HG02884 (cell line): Measurements from ENCODE around the gene TRABD.
A peak's percentile ranks its signal among the peaks of the same experiment; 100 is the strongest.
"Not testable (repeated sequence)": the region's sequence is repeated elsewhere in the genome, so short reads cannot be mapped to it uniquely, and the experiment has no call there.

ENCODE experiments used
- ATAC-seq: cut with Tn5 transposase; IDR thresholded peaks from one replicate; pipeline ENCODE4 v1.9.1; 2021; ENCODE audit warnings: mild to moderate bottlenecking, moderate library complexity; ENCODE audit not compliant: unreplicated experiment

TRABD gene

DNA sequence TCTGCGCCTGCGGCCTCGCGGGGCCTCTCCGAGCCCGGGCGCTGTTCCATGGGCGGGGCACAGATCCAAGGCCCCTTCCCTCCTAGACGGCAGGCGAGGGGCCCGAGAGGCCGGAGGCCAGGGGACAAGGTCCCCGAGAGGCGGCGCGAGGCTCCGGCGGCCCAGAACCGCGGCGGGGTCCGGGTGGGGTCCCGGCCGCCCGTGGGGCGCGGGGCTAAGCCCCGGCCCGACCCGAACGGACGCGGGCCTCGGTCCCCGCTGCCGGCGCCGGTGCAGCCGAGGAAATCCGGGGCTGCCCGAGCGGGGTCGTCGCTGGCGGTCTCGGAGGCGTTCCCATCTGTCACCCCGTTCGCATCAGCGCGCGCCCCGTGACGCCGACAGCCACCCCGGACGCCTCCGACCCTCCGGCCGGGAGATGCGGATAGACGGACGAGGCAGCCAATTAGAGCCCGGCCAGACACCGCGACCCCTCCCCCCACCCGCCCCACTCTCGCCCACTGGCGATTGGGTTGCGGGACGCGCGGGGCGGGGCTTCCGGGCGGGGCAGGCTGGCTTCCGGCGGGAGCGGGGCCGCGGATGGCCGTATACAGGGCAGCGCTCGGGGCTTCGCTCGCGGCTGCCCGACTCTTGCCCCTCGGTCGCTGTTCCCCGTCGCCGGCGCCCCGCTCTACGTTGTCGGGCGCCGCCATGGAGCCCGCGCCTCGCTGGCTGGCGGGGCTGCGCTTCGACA is 14.9 kb downstream of the TRABD start, which contains the start of gene SELENOO:
Gene SELENOO, plus strand, starts transcription at position 551 of the 730 bp plus-strand sequence. Its CDS starts 26 bp downstream, at position 577.
- peak; percentile 73 for ATAC-seq

DNA sequence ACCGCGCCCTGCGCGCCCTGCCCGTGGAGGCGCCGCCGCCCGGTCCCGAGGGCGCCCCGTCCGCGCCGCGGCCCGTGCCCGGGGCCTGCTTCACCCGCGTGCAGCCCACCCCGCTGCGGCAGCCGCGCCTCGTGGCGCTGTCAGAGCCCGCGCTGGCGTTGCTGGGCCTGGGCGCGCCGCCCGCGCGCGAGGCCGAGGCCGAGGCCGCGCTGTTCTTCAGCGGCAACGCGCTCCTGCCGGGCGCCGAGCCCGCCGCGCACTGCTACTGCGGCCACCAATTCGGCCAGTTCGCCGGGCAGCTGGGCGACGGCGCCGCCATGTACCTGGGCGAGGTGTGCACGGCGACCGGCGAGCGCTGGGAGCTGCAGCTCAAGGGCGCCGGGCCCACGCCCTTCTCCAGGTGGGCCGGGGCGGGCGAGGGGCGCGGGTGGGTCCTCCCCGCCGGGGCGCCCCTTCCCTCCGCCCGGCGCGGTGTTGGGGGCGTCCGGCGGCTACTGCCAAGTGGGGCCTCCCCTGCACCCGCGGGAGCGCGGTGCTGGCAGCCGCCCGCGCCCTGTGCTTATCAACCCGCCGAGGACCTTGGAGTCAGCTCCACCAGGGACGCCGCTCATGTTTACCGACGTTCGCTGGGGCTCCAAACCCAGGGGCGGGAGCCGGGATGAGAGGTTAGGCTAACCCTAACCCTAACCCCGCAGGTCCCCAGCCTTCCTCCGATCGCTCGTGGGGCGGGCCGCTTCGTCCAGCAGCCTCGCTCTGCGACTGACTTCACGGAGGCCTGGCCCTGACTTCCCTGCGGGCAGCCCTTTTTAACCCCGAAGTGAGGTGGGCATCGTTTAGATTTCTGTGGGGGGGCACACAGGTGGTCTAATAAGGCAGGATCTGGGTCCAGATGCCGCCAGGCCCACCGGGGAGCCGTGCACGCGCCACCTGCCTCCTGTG is 15.7 kb downstream of the TRABD start:
- ATAC-seq, result peak; percentile 20

DNA sequence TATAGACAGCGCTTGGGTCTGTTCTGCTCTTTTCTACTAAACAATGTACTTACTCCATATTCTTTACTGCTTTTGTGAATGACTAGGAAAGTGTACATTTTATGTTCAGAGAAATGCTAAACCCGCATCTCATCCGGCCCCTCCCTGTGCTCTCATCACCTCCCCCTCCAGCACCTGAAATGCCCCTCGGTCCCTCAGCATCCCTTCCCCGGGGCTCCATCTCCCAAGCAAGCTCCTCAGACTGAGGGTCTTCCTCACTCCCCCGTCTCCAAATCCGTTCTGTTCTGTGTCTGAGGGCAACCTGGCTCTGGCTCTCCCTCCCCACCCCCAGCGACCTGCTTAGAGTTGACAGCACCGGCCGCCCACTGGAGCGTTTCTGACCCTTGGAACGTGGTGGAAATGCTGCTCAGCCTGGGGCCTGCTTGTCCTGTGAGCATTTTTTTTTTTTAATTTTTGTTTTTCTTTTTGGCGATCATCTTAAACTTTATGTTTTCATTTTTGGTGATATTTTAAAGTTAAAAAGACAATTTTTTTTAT is 16.5 kb downstream of the TRABD start:
- no peak for ATAC-seq

DNA sequence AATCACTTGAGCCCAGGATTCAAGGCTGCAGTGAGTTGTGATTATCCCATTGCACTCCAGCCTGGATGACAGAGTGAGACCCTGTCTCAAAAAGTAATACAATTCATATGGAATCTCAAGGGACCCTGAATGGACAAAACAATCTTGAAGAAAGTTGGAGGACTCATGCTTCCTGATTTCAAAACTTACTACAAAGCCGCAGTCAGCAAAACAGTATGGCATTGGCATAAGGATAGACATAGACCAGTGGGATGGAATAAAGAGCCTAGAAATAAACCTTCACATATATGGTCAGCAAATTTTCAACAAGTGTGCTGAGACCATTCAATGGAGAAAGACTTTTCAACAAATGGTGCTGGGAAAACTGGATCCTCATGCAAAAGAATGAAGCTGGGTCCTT is 17.6 kb downstream of the TRABD start:
- ATAC-seq, result no peak

DNA sequence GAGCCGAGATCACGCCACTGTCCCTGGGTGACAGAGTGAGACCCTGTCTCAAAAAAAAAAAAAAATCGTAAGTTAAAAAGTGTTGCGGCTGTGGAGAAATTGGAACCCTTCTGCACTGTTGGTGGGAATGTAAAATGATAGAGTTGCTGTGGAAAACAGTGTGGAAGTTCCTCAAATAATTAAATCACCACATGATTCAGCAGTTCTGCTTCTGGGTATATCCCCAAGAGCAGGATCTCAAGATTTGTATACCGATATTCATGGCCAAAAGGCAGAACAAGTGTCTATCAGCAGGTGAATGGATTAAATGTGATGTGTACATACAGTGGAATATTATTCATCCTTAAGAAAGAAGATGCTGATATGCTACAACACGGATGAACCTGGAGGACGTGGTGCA is 18.9 kb downstream of the TRABD start:
- no peak for ATAC-seq

DNA sequence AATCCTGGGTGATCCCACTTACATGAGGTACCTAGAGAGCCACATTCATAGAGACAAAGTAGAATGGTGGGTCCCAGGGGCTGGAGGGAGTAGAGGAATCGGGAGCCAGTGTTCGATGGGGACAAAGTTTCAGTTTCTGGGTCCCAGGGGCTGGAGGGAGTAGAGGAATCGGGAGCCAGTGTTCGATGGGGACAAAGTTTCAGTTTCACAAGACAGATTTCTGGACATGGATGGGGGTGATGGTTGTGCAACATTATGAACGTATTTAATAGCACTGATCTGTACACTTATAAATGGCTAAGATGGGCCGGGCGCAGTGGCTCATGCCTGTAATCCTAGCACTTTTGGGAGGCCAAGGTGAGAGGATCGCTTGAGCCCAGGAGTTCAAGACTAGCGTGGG is 19.3 kb downstream of the TRABD start:
- ATAC-seq, result not testable (repeated sequence)

DNA sequence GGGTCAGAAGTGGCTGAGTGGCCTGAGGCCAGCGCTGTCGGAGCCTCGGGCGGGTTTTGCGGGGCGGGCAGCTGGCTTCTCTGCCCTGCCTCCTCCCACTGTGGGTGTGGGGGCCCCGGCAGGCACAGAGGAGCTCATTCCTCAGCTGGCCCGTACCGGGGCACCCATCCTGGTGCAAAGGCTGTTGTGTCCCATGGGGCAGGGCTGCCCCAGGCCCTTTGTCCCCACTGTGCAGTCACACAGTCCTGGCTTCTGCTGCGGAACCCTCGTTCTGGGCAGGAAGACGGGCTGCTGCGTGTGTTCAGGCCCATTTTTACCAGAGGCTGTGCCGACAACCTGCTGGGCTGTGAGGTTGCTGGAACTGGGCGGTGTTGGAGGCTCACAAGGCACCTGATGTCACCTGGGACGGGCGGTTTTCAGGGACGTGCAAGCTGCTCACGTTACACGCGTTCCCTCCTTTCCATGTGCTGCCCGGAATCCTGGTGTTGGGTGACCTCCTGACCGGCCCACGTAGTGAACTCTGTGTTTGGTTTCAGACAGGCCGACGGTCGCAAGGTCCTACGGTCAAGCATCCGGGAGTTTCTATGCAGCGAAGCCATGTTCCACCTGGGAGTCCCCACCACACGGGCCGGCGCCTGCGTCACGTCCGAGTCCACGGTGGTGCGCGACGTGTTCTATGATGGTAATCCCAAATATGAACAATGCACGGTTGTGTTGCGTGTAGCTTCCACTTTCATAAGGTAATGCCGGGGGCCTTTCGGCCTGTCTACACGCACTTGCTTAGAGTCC is 20.3 kb downstream of the TRABD start:
- ATAC-seq, result no peak

DNA sequence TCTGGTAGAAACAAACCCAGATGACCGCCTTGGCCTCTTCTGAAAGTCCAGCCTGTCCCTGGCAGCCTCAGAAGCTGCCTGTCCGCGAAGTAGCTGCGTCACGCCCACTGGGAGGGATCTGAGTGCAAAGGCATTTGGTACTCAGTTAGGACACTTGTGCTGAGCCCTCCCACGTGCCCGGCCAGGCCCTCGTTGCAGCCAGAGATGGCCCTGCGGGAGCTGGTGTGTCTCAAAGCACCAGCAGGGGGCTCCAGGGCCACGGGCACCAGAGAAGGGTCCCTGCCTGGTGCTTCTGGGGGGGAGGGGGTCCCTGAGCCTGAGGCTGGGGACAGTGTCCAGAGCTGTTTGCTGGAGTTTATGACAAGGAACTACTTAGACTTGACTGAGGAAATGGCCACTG is 20.9 kb downstream of the TRABD start:
- ATAC-seq, result no peak

DNA sequence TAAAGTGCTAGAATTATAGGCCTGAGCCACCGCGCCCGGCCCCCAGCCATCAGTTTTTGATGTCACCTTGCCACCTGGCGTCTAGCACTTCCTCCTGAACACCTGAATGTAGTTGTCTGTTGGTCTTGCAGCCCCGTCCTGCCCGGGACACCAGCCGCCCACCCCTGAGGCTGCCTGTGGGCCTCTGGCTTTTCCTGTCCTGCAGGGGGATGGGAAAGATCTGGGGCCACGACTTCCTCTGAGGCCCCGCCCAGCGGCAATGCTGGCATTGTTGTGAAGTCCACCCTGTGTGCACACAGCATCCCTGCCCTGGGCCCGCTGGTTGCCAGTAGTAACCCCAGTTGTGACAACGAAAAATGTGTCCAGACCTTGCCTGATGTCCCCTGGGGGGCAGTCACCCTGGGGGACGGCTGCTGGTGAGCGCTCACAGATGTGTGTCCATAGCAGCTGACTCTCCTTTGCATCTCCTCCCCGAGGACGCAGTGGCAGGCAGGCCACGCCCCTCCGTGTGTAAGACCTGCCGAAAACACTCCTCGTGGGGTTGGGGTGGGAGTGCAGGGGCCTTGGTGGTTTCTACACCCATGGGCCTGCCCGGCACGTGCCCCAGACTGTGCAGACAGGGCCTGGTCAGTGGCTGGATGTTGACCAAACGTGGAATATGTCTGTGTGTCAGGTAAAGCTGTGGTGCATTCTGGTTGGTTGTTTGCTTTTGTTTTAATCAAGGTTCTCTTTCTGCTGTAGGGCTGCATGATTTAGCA is 21.8 kb downstream of the TRABD start:
- ATAC-seq, result no peak

DNA sequence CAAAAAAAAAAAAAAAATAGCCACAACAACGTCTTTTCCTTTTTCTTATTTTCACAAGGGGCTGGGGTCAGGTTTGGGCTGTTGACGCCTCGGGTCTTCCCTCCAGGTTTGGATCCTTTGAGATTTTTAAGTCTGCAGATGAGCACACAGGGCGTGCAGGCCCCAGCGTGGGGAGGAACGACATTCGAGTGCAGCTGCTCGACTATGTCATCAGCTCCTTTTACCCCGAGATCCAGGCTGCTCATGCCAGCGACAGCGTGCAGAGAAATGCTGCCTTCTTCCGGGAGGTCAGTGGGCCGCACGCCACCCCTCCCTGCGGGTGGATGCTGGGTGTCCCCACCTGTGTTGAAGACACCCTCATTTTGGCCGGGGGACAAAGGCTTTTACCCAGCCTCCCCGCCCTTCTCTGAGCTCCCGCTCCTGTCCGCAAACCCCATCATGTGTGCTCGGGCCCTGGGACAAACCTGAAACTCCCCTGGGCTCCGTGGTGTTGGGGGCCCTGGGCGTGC is 22.8 kb downstream of the TRABD start:
- no peak for ATAC-seq

DNA sequence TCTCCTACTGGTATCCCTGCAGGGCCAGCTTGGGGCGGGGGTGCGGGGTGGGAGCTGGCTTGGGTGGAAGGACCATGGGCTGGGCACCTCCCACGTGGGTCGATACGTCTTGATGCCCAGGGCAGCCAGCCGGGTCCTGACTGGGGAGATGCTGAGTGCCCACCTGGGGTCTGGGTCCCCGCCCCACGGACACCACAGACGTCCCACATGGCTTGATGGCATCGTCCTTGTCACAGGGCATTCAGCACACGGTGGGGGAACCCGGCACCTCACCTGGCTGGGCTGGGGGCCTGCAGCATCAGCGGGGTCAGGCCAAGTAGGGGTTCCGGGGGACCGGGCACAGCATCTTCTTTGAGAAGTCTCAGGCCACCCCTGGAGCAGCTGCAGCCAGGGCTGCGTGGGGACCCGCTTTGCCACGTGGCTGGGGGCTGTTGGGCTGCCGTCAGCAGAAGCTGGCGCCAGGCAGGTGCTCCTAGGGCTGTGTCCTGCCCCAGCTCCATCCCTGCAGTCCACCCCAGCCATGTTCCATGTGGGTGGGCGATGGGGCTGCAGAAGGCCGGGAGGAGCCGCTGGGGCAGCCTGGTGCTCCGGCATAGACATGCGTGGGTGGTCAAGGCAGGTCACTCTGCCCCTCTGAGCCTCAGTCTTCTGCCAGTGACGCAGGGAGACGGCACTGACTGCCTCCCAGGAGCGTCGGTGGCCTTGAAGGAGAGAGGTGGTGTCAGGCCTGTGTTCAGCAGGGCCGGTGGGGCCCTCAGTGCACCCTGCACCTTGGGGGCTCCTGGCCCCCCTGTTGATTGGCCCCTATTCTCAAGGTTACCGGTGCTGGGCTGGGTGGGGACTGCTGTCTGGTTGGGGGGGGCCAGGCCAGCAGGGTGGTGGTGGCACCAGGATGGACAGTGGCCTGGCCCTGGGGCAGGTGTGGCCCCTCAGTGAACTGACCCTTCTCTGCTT is 23.5 kb downstream of the TRABD start:
- ATAC-seq, result no peak

DNA sequence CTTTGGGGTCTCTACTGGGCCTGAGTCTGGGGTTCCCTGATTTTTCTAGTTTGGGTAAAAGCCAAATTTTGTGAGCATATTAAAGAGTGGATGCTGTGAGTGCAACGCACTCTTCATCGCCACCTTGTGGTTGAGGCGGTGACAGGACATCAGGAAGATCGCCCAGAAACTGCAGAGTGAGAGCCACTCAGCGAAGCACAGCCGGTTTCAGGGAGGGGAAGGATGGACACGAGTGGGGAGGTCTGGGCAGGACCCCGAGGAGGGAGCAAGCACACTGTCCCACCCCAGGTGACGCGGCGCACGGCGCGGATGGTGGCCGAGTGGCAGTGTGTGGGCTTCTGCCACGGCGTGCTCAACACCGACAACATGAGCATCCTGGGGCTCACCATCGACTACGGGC is 24.2 kb downstream of the TRABD start:
- no peak for ATAC-seq

DNA sequence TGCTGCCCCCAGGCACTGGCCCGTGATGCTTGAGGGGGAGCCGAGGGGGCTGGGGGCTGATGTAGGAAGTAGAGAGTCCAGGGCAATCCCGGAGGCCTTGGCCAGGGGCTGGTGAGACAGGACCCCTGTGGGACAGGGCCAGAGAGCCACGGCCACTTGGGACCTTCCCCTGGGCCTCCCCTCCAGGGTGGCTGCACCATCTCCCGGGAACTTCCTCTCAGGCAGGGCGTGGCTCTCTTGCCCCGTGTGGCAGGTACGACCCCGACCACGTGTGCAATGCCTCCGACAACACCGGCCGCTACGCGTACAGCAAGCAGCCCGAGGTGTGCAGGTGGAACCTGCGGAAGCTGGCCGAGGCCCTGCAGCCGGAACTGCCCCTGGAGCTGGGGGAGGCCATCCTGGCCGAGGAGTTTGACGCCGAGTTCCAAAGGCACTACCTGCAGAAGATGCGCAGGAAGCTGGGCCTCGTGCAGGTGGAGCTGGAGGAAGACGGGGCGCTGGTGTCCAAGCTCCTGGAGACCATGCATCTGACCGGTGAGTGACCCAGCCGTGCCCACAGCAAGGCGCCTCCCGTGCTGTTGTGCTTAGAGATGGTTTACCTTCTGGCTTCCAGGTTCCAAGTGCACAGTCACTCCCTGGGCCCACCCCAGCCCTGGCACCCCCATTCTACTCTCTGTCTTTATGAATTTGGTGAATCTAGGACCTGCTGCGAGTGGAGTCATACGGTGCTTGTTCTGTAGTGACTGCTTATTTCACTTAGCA is 24.8 kb downstream of the TRABD start:
- no peak for ATAC-seq

DNA sequence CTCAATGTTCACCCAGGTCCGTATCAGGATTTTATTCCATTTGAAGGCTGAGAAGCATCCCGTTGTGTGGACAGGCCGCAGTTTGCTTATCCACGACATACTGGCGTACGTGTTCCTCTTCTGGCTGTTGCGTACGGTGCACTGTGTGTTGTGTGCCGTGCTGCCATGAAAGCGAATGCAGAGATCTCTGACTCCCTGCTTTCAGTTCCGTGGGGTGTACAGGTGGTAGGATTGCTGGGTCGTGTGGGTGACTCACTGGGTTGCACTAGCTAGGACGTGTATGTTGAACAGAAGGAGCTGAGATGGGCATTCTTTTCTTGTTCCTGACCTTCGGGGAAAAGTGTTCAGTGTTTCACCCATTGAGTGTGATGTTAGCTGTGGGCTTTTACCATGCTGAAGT is 25.4 kb downstream of the TRABD start:
- ATAC-seq, result no peak

DNA sequence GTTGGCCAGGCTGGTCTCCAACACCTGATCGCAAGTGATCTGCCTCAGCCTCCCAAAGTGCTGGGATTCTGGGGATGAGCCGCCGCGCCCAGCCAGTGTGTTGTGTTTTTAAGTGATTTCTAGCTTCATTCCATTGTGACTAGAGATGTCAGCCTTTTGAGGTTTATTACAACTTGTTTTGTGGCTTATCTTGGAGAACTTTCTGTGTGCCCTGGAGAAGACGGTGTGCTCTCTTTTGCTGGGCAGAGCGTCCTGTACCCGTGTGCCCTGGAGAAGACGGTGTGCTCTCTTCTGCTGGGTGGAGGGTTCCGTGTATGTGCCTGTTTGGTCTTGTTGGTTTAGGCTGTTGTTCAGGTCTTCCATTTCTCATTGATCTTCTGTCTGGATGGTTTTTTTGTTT is 27.6 kb downstream of the TRABD start:
- ATAC-seq, result no peak

DNA sequence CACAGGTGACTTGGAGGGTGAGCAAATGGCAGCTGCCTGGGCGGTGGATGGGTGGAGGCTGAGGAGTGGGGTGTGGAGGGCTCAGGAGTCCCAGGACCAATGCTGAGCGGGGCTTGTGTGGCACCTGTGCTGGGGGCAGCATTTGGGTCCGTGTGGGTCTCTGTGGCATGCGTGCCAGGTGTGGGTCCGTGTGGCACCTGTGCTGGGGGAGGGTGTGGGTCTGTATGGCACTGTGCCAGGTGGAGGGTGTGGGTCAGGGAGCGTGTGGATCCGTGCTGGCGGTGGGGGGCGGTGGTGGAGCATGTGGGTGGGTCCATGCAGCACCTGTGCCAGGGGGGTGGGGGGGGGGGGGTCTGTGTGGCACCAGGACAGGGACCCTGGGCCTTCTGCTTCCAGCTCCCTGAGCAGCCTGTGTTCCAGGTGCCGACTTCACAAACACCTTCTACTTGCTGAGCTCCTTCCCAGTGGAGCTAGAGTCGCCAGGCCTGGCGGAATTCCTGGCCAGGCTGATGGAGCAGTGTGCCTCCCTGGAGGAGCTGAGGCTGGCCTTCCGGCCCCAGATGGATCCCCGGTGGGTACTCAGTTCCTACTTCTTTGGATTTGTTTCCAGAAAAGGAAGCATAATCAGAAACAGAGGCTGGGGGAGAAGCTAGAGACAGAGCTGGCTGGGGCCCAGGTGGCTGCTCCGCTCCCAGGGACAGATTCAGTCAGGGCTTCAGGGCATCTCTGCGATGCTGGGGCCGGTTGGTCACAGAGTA is 29.8 kb downstream of the TRABD start:
- no peak for ATAC-seq

DNA sequence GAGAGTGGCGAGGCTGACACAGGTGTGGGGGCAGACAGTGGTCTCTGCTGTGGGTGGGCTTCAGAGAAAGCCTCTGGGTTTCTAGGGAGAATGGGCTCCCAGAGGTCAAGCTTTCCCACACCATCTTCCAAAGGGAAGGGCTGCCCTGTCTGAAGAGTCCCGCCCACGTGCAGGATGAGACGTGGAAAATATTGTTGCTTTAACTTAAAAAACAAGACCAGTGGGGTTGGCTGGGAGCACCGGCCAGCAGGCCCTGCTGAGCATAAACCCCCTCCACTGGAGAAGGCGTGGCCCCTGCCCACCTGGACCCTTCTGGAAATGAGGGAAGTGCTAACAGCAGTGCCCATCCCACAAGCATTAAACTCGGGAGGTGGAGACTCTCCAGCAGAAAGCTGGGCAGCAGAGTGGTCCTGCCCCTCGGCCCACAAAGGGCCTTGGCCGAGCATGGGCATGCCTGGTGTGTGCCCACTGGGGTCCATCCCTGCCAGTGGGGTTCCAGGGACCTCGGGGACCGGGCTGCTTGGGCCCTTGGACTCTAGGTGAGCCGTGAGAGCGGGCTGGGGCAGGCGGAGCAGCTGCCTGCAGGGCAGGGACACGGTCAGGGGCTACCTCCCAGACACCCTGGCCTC is 30.5 kb downstream of the TRABD start:
- no peak for ATAC-seq
